HUDEP-2 (cell line): ENCODE measurements around the gene FCHO1.

Source experiments
- DNase-seq, 76 experiments: peaks; one replicate each; lab custom pipeline; 2025; ENCODE audit not compliant: unreplicated experiment in 76 of 76; lab: John Stamatoyannopoulos, UW

FCHO1 gene, protein sequence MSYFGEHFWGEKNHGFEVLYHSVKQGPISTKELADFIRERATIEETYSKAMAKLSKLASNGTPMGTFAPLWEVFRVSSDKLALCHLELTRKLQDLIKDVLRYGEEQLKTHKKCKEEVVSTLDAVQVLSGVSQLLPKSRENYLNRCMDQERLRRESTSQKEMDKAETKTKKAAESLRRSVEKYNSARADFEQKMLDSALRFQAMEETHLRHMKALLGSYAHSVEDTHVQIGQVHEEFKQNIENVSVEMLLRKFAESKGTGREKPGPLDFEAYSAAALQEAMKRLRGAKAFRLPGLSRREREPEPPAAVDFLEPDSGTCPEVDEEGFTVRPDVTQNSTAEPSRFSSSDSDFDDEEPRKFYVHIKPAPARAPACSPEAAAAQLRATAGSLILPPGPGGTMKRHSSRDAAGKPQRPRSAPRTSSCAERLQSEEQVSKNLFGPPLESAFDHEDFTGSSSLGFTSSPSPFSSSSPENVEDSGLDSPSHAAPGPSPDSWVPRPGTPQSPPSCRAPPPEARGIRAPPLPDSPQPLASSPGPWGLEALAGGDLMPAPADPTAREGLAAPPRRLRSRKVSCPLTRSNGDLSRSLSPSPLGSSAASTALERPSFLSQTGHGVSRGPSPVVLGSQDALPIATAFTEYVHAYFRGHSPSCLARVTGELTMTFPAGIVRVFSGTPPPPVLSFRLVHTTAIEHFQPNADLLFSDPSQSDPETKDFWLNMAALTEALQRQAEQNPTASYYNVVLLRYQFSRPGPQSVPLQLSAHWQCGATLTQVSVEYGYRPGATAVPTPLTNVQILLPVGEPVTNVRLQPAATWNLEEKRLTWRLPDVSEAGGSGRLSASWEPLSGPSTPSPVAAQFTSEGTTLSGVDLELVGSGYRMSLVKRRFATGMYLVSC

DNA sequence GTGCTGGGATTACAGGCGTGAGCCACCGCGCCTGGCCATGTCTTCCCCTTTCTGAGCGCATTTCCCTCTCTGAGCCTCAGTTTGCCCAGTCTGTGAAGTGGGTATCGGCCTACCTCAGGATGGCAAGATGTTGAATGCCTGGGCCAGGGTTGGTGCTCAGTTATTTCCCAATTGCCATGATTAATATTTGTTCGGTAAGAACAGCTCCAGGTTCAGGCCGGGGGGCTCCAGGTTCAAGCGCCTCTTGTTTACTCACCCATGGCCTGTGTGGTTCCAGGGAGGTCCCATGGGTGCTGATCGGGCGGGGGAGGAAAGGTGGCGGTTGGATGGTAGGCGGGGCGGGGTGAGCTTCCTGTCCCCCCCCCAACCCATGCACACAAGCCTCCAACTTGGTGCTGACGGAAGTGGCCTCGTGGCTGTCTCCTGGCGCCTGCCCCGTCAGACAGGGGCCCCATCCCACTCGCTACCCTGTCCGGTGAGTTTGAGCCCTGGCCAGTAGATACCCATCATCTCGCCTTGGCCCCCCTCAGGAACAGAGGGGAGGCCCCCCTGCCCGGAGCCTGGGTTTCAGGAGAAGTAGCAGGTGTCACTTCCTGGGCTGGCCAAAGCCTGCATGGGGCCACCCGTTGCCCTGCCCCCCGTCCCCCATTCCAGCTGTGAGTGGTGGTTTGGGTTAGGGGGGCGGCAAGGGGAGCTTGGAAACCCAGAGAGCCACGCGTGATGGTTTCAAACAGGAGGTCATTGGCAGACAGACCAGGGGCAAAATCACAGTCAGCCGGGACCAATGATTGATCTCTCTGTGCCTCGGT, at the start of gene FCHO1:
Gene FCHO1, plus strand, starts transcription at position 375 of the 809 bp plus-strand sequence. CDS start 3,688 bp downstream, outside the sequence.
- DNase-seq: peak in 57 of 76 experiments; percentile 18 to 87 (median 63)

GRCh38 chr19:17703824-17704463, 47.3 kb upstream of the FCHO1 start:
- peak in 43 of 76 experiments; percentile 14 to 73 (median 41) for DNase-seq

DNA sequence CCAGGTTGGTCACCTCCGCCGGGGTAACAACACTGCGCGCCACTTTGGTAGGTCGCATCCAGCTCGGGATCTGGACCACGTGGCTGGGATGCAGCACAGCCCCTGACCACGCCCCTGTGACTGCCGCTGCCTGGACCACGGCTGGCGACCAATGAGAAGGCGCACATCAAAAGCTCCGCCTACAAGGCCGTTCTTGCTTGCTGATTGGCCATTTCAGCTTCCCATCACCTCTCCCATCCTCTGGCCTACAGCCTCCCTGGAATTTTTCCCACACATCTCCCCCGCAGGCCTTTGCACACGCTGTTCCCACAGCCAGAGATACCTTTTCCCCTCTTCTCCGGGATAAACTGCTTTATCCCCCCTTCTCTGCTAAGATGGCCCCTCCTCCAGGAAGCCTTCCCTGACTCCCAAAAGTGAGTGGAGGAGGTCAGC, 44.5 kb upstream of the FCHO1 start:
- DNase-seq: peak in 7 of 76 experiments; percentile 10 to 30 (median 16)

GRCh38 chr19:17711851-17712250, 39.4 kb upstream of the FCHO1 start:
- DNase-seq: no peak

- peak in 1 of 76 experiments; percentile 21 for DNase-seq
These were observed 34.9 kb upstream of the FCHO1 start for GRCh38 chr19:17716309-17716929.

GRCh38 chr19:17718550-17718946, 32.7 kb upstream of the FCHO1 start:
- no peak for DNase-seq

DNA sequence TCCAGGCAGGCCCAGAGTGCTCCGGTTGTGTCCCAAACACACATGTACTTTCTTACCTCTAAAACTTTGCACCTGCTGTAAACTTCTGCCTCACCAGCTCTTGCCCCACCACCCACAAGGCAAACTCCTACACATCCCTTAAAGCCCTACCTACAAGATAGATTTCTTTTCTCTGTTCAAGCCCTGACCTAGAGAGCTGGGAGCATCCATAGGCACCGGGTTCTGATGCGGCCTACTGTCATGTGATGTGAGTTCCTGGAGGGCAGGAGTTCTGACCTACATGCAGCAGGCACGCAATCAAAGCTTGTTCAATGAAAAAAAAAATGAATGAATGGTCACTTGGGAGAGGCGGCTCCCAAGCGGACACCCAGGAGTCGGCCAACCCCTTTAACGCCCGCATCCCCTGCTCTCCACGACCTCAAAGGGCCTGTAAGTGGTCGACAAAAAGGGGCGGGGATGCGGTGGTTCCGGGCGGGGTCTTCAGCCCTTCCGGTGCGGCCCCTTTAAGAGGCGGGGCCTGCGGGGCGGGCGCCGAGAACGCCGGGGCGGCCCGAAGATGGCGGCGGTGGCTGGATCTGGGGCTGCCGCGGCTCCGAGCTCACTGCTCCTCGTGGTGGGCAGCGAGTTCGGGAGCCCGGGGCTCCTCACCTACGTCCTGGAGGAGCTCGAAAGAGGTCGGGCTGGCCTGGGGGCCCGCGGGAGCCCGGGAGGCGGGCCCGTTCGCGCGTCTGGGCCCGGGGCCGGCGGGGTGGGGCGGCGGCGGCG, 32.1 kb upstream of the FCHO1 start, which contains the start of gene MAP1S:
Gene MAP1S, plus strand, starts transcription at position 534 of the 765 bp plus-strand sequence. Its CDS starts 23 bp downstream, at position 557.
- DNase-seq: peak in 39 of 76 experiments; percentile 13 to 65 (median 37)

DNA sequence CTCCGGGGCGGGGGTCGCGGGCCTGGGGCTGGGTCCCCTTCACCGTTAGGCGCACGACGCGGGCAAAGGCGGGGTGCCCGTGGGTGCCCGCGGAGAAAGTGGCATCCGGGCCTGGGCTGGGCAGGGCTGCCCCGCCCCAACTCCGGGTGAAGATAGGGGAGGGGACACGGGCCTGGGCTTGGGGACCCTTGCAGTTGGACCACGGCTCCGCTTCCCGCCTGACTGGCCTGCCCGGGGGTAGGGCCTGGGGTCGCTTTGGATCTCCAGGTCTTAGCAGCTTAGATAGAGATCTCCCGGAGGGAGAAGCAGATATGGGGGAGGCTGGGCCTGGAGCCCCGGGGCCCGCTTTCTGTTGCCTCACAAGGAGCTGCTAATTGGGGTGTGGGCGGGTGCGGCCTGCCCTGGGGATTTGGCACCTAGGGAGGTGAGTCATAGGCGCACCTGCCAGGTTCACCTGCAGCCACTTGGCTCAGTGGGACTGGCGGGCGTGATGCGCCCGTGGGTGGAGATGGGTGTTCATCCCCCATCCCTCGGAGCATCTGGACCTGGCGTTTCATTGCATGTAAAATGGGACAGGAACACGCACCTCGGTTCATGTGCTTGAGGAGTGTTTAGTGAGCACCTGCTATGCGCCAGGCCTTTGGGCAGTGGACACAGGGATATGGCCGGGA, 31.4 kb upstream of the FCHO1 start:
- no peak for DNase-seq

DNA sequence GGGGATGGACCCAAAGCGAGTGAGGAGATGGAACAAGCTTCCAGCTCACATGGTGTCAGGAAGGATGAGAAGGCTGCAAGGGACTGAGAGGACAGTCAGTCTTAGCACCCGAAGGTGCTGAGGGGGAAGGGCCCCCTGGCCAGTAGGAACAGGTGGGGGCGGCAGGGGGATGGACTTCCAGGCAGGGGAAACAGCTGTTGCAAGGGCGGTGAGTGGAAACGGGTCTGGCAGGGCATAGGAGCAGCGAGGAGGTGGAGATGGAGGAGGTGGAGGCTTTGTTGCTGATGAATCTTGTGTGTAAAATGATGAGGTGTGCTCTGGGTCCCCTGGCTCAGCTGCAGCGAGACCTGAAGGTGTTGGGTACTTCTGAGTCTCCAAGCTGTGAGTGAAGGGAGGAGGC, 30.8 kb upstream of the FCHO1 start:
- no peak for DNase-seq

DNA sequence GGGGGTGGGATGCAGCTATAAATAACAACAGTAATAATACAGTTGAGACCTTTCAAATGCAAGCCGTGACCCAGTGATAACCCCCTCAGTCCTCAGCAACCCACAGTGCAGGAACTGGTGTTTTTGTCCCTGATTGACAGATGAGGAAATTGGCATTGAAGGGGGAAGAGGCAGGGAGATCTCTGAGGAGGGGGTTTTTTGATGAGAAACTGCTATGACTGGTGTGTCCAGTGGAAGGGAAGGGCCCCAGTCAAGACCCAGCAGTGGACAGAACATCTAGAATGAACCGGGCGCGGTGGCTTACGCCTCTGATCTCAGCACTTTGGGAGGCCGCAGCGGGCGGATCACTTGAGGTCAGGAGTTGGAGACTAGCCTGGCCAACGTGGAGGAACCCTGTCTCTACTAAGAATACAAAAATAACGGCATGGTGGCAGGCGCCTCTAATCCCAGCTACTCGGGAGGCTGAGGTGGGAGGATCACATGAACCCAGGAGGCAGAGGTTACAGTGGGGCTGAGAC, 30.1 kb upstream of the FCHO1 start:
- peak in 3 of 76 experiments; percentile 31 to 37 (median 33) for DNase-seq

DNA sequence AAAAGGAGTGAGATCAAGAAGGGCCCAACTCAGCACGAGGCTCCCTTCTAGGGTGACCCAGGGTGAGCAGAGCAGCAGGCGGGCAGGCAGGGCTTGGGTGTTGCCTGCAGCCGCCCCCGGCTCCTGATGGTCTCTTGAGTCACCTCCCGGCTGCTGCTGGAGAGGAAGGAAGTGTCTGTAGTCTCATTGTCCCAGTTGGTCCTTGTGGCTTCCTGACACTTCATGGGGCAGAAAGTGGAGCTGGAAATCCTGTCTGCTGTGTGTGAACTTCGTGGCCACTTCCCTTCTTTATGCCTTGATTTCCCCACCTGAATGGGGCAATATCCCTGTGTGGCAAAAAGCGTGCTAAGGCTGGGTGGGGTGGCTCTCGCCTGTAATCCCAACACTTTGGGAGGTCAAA, 29.5 kb upstream of the FCHO1 start:
- peak in 53 of 76 experiments; percentile 12 to 74 (median 38) for DNase-seq

DNA sequence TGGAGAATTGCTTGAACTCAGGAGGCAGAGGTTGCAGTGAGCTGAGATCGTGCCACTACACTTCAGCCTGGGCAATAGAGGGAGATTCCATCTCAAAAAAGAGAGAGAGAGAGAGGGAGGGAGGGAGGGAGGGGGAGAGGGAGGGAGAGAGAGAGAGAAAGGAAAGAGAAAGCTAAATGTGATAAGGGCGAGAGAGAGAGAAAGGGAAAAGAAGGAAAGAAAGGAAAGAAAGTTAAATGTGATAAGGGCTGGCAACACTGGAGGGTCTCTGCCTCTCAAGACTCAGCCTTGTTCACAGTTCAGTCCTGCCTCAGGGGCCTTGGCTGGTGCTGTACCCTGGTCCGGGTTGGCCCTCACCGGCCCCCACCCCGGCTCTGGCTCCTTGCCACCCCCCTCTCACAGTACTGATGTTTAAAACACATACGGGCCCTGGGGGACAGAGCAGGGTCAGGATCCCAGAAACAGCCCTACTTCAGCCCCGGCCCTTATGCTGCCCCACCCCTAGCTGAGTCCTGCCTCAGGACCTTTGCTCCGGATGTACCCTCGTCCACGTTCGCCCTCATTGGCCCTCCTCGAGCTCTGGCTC, 28.5 kb upstream of the FCHO1 start:
- no peak for DNase-seq

DNA sequence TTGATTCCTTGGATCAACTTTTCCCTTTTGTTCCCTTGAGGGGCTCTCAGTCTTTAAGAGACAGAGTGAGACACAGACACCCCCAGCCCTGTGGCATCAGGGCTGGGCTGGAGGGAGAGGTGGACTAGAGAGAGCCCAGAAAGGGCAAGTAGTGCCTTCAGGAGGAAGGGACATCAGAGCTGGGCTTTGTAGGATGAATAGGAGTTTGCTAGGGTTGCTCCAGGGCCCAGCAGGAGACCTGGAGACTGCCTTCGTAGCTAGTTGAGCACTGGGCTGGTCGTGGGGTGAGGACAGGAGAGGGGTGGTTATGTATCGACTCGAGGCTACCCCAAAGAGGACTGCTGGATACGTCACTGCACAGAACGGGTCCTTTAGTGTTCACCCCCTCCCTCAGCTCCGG, 26.6 kb upstream of the FCHO1 start:
- DNase-seq: no peak

DNA sequence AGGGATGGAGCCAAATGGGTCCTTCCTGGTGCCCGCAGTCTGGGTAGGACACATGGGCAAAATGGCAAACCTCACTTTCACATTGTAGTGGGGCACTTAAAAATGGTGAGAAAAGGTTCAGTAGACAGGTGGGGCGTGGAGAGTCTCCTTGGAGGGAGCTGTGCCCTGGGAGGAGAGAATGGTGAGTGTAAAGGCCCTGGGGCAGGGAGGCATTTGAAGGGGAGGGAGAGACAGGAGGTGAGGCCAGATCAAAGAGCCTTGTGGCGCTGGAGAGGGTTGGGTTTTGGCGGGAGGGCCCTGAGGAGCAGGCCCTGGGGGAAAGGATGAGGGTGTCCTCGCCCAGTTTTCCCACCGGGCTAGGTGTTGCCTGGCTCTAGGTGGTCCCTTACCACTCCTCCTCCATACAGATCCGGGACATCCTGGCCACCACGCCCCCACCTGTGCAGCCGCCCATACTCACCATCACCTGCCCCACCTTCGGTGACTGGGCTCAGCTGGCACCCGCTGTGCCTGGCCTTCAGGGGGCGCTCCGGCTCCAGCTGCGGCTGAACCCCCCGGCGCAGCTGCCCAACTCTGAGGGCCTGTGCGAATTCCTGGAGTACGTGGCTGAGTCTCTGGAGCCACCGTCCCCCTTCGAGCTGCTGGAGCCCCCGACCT, 25.7 kb upstream of the FCHO1 start:
- no peak for DNase-seq

DNA sequence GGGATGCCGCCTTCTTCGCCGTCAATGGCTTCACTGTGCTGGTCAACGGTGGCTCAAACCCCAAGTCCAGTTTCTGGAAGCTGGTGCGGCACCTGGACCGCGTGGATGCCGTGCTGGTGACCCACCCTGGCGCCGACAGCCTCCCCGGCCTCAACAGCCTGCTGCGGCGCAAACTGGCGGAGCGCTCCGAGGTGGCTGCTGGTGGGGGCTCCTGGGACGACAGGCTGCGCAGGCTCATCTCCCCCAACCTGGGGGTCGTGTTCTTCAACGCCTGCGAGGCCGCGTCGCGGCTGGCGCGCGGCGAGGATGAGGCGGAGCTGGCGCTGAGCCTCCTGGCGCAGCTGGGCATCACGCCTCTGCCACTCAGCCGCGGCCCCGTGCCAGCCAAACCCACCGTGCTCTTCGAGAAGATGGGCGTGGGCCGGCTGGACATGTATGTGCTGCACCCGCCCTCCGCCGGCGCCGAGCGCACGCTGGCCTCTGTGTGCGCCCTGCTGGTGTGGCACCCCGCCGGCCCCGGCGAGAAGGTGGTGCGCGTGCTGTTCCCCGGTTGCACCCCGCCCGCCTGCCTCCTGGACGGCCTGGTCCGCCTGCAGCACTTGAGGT, 25.0 kb upstream of the FCHO1 start:
- DNase-seq: no peak

- DNase-seq: no peak
These were observed 24.1 kb upstream of the FCHO1 start for GRCh38 chr19:17726964-17727773.
